Tibial artery (tissue), 4 donors: ENCODE data around the gene ACOX3.

Source experiments
- DNase-seq, 2 donors: peaks; one replicate each; pipeline ENCODE4 v3.0.0-alpha.2; 2019
- H3K27ac ChIP-seq, 2 donors: fragments of 200-600 bp; sonication (generic) in 1 of 2; 1 replicate in 1 of 2; 2 replicates in 1 of 2; pipeline ENCODE4 v1.5.1; 2018 to 2019; ENCODE audit warnings: mild to moderate bottlenecking in 1 of 2
- H3K27me3 ChIP-seq, 2 donors: fragments of 200-600 bp; sonication (generic) in 1 of 2; one replicate each; pipeline versions ENCODE4 v1.5.1 to v1.6.0; 2016 to 2019
- H3K36me3 ChIP-seq, 3 donors: fragments of 200-600 bp; sonication (generic) in 2 of 3; one replicate each; pipeline ENCODE4 v1.5.1; 2016 to 2019; ENCODE audit warnings: mild to moderate bottlenecking in 2 of 3
- H3K4me1 ChIP-seq, 4 donors: fragments of 200-600 bp; sonication (generic) in 2 of 4; 1 replicate in 3 of 4; 2 replicates in 1 of 4; pipeline ENCODE4 v1.5.1; 2016 to 2019
- H3K4me3 ChIP-seq, 2 donors: fragments of 200-600 bp; sonication (generic) in 1 of 2; 1 replicate in 1 of 2; 2 replicates in 1 of 2; pipeline ENCODE4 v1.5.1; 2018 to 2019; ENCODE audit warnings: mild to moderate bottlenecking in 2 of 2
- H3K9me3 ChIP-seq, 3 donors: fragments of 200-600 bp; sonication (generic) in 1 of 3; one replicate each; pipeline ENCODE4 v1.5.1; 2016 to 2019
- CTCF ChIP-seq, 2 experiments: fragments of 200-600 bp in 1 of 2; fragments of 450-650 bp in 1 of 2; IDR thresholded peaks; one replicate each; pipeline ENCODE4 v1.5.1; 2017 to 2019; ENCODE audit warnings: antibody characterized with exemption in 2 of 2, mild to moderate bottlenecking in 1 of 2, moderate library complexity in 1 of 2
- intact Hi-C: fragments of 100-400 bp; cut with DNase I; formaldehyde crosslinking; loops from one replicate; pipeline ENCODE4 v1.15.0; 2023; ENCODE audit warnings: low total_unique reads

ACOX3 gene

GRCh38 chr4:8478371-8478770 lies 37.8 kb upstream of the ACOX3 start:
- no peak for TF ChIP-seq CTCF (IDR thresholded peaks at IDR 0.05)
- DNase-seq = no peak
- H3K36me3 ChIP-seq = peaks cover 20 to 49% (median 28%) of the 10 kb centered on the region in 3 donors
- no peaks in the 10 kb centered on the region for H3K27me3 ChIP-seq
- H3K4me1 ChIP-seq = peaks cover 0 to 9% (median 8%) of the 10 kb centered on the region in 4 donors
- no peaks in the 10 kb centered on the region for H3K9me3 ChIP-seq
- intact Hi-C loops = no loop called here
- H3K4me3 ChIP-seq = no peak overlapping the region
- H3K27ac ChIP-seq = no peak overlapping the region

- no peaks in the 10 kb centered on the region for H3K27me3 ChIP-seq
- H3K36me3 ChIP-seq = peaks cover 20 to 49% (median 28%) of the 10 kb centered on the region in 3 donors
- H3K4me3 ChIP-seq = no peak overlapping the region
- TF ChIP-seq CTCF (IDR thresholded peaks at IDR 0.05) = no peak
- H3K4me1 ChIP-seq = peaks cover 0 to 16% (median 14%) of the 10 kb centered on the region in 4 donors
- intact Hi-C loops = no loop called here
- H3K27ac ChIP-seq = no peak overlapping the region
- DNase-seq = no peak
- H3K9me3 ChIP-seq = no peaks in the 10 kb centered on the region
Observed at GRCh38 chr4:8477676-8478075, 37.2 kb upstream of the ACOX3 start.

- Histone ChIP-seq H3K4me1 (peaks cover 0 to 21% (median 19%) of the 10 kb centered on the region in 4 donors), H3K4me3 (no peak overlapping the region), H3K9me3 (no peaks in the 10 kb centered on the region), H3K27ac (no peak overlapping the region), H3K36me3 (peaks cover 20 to 49% (median 28%) of the 10 kb centered on the region in 3 donors), H3K27me3 (no peaks in the 10 kb centered on the region)
- no peak for TF ChIP-seq CTCF (IDR thresholded peaks at IDR 0.05)
- intact Hi-C loops = no loop called here
- no peak for DNase-seq
Observed at GRCh38 chr4:8477095-8477635, 36.6 kb upstream of the ACOX3 start.

GRCh38 chr4:8475751-8476575 lies 35.4 kb upstream of the ACOX3 start:
- Histone ChIP-seq H3K4me3 (no peak overlapping the region), H3K27ac (no peak overlapping the region), H3K27me3 (no peaks in the 10 kb centered on the region), H3K4me1 (peaks cover 0 to 27% (median 22%) of the 10 kb centered on the region in 4 donors), H3K9me3 (no peaks in the 10 kb centered on the region), H3K36me3 (peaks cover 20 to 57% (median 31%) of the 10 kb centered on the region in 3 donors)
- no peak for DNase-seq
- intact Hi-C loops = no loop called here
- no peak for TF ChIP-seq CTCF (IDR thresholded peaks at IDR 0.05)

GRCh38 chr4:8474856-8475255 lies 34.3 kb upstream of the ACOX3 start:
- Histone ChIP-seq H3K4me1 (peaks cover 0 to 27% (median 22%) of the 10 kb centered on the region in 4 donors), H3K9me3 (no peaks in the 10 kb centered on the region), H3K27me3 (no peaks in the 10 kb centered on the region), H3K4me3 (no peak overlapping the region), H3K36me3 (peaks cover 20 to 67% (median 39%) of the 10 kb centered on the region in 3 donors), H3K27ac (no peak overlapping the region)
- intact Hi-C loops = no loop called here
- no peak for TF ChIP-seq CTCF (IDR thresholded peaks at IDR 0.05)
- DNase-seq = no peak
